GM19035 (cell line): ENCODE measurements around the gene ITIH2.
"Not testable (repeated sequence)": the region's sequence is repeated elsewhere in the genome, so short reads cannot be mapped to it uniquely, and the experiment has no call there.

Source experiments
- ATAC-seq: cut with Tn5 transposase; IDR thresholded peaks from one replicate; pipeline ENCODE4 v1.9.1; 2021; ENCODE audit not compliant: unreplicated experiment

ITIH2 gene

DNA sequence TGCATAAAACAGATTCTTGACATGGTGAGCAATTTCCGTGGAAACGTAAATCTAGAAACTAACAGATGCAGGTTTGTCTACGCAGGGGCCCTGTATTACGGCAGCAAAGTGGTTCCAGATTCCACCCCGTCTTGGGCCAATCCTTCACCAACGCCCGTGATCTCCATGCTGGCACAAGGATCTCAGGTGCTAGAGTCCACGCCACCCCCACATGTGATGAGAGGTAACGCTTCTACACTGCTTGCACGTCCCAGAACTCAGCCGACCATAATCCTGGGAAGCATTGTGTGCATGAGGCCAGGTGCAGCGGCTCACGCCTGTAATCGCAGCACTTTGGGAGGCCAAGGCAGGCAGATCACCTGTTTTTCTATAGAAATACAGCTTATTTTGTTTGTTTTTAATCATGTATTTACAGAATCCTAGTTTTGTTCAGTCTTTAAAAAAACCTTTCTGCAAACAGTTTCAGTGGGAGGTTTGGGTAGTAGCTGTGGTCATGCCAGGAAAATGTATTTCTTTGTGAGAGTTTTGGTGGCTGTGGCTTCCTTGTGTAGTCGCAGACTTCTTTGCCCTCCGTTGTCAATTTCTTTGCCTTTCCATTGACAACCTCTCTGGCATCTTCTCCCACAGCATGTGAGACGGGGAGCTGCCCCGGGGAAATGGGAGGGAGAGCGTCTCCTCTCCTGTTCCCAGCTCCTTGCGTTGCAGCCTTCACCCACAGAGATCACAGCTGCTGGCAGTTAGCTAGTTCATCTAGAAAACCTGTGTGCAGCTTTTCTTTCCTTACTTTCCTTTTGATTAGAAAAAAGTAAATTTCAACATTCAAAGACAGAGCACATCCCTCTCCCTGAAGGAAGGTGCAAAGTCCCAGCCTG lies 35.7 kb downstream of the ITIH2 start:
- ATAC-seq = no peak

DNA sequence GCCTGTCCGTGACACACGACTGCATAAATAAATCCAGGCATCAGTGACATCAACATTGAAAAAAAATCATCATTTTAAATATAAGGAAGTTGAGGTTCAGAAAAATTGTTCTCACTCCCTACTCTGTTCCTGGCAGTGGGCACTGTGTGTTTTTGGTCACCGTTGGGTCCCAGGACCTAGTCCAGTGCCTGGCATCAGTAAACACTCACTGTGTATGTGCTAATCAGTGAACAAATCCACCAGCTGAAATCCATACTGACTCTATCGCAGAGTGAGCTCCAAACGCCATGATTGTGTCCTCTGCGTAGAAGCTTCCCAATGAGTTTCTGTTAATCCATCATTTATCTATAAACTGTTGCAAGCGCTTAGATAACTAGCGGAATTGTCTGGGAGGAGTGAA lies 41.2 kb downstream of the ITIH2 start:
- ATAC-seq = no peak

DNA sequence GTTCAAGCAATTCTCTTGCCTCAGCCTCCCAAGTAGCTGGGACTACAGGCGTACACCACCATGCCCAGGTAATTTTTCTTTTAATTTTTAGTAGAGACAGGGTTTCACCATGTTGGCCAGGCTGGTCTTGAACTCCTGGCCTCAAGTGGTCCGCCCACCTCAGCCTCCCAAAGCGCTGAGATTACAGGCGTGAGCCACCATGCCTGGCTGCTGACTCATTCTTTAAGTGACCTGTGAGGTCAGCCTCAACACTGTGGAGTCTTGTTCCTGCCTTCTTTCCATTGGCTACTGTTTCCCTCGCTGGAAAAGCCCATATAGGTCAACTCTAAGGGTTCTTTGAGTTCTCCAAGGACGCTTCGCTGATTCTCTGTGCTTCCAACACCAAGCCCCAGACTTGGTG lies 45.5 kb downstream of the ITIH2 start:
- not testable (repeated sequence) for ATAC-seq

DNA sequence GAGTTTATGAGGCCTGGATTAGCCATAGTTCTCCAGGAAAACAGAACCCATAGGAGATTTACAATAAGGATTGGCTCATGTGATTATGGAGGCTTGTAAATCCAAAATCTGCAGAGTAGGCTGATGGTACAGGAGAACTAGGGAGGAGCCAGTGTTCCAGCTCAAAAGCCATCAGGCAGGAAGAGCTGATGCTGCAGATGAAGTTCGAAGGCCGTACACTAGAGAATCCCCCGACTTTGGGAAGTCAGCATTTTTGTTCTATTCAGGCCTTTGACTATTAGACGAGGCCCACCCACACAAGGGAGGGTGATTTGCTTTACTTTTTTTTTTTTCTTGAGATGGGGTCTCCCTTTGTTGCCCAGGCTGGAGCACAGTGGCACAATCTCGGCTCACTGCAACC lies 47.1 kb downstream of the ITIH2 start:
- no peak for ATAC-seq

DNA sequence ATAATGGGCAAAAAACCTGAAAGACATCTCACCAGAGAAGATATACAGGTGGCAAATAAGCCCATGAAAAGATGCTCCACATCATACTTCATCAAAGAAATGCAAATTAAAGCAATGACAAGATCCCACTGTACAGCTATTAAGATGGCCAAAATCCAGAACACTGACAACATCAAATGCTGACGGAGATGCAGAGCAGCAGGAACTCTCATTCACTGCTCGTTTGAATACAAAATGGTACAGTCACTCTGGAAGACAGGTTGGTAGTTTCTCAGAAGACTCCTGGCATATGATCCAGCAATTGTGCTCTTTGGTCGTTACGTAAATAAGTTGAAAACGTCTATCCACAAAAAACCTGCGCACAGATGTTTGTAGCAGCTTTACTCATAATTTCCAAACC lies 49.1 kb downstream of the ITIH2 start:
- no peak for ATAC-seq

DNA sequence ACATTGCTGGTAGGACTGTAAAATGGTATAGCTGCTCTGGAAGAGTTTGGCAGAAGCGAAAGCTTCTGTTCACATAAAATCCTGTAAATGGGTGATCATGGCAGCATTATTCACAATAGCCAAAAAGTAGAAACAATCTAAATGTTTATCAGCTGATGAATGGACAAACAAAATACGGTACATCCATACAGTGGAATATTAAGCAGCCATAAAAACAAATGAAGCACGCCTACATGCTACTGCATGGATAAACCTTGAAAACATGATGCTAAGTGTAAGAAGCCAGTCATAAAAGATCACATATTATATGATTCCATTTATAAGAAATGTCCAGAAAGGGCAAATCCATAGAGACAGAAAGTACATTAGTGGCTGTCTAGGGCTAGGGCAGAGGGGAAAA lies 52.0 kb downstream of the ITIH2 start:
- no peak for ATAC-seq

DNA sequence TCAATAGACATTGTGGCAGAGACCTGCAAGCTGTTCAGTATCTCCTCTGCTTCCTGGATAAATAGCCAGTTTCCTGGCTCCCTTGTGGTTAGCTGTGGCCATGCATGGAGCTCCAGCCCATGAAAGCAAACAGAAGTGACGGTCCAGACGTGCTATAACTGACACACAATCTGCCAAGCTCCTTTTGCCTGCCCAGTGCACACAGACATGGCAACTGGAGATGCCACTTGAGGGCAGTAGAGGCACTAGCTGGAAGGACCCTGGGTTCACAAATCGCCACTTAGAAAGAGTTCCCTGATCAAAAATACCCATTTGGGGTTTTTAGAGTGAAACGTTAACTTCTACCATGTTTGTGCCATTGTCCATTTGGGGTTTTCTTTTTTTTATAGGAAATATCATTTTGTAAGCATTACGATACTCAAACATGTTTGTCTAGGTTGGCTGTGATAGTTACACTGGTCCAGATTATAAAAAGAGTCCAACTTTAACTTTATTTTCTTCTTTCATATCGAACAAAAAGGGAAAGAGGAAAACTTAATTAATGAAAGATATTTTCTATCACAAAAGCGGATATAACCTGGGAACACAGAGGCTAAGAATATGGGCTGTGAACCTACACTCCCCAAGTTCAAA lies 53.4 kb downstream of the ITIH2 start:
- no peak for ATAC-seq

DNA sequence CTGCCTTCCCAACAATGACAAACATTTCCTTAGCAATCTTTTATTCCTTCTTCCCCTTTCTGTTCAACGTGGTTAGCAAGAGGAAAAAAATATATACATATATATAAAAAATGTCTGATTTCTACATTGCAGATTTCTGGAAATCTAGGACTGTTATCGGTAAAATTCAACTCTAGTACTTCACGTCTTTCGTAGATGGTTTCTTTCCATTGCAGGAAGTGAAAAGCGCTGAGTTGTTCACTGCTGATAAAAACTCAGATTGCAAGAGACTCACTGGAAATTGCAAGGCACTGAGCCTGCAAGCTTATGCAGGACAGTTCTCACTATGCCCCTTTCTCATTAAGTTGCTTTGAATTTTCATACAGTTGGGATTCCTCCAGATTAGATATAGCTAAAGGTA lies 60.8 kb downstream of the ITIH2 start:
- no peak for ATAC-seq

DNA sequence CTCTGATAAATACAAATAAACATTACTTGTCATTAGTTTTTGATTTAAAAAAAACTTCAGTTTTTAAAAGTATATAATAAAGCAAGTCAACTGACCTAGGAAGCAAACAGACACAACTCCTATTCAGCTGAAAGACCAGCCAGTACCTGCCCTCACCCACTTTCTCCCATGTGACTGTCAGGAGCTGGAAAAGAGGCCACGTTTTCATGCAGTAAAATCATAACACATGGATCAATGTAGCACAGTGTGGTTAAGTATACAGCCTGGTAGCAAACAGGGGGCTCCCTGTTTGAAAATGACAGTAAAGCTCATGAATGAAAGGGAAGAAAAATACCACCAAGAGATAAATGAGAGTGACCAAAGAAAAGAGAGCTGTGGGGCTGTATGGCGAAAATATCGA lies 63.1 kb downstream of the ITIH2 start:
- ATAC-seq = no peak

DNA sequence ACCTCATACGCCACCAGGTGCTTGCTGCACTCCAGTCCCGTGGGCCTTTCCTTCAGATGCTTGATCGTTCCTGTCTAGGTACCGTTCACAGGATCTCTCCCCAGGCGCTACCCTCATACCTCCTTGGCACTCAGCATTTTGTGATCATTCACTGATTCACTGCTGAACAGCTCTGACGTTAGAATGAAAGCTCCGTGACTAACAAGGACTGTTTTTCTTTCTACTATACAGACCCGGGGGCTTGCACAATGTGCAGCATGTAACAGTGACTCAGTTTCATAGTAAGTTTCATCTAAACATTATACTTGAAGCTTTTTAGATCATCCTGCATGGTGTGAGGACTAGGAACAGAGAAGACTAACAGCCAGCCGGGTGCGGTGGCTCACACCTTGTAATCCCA lies 64.1 kb downstream of the ITIH2 start:
- ATAC-seq = no peak

DNA sequence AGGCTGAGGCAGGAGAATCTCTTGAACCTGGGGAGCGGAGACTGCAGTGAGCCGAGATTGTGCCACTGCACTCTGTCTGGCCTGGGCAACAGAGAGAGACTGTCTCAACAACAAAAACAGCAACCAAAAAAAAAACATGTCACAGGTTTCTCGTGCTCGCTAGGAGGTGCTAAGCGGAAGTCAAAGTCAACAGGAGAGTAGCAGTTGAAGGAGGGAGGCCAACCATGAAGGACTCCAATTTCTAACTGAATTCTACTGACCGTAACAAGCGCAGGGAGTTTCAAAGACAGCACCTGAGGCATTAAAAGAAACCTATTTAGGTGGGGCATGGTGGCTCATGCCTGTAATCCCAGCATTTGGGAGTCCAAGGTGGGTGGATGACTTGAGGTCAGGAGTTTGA lies 65.3 kb downstream of the ITIH2 start:
- no peak for ATAC-seq

DNA sequence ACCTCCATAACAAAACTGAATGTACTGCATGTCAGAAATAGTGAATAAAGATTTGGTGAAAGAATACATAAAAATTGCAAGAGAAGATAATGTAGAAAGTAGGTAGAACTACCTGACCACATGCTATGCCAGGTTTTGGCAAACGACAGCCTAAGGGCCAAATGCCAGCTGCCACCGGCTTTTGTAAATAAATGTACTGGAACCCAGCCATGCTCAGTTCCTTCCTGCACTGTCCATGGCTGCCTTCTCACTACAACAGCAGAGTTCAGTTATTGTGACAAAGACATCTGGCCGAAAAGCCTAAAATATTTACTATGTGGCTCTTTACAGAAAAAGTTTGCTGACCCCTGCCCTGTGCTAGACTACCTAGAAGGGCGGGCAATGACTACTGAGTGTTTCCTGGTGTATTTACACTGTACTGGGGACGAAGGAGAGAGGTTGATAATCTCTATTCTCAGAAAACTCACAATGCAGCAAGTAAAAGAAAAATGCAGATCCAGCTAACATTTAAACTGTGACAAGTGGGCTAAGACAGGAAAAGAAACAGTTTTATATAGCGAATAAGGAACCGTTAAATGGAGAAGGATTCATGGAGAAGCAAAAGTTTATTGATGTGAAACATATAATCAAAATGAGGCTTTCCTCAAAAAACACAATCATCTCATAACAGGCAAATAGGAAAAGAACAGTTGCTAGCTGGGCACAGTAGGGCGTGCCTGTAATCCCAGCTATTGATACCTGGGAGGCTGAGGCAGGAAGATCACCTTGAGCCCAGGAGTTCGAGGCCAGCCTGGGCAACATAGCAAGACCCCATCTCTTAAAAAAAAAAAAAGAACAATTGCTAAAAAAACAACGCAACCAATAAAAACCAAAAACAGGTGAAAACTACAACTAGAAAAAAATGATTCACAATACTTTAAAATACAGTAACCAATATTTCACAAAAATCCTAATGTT lies 71.0 kb downstream of the ITIH2 start:
- ATAC-seq = no peak

DNA sequence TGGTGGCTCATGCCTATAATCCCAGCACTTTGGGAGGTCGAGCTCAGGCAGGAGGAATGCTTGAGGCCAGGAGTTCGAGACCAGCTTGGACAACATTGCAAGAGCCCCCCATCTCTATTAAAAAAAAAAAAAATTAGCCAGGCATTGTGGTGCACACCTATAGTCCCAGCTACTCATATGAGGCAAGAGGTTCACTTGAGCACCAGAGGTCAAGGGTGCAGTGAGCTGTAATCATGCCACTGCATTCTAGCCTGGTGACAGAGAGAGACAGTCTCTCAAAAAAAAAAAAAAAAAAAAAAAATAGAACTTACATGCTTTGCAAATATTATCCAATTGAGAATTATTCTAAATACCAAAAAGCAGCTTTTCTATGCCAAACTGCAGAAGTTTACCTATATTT lies 73.7 kb downstream of the ITIH2 start:
- ATAC-seq = no peak

DNA sequence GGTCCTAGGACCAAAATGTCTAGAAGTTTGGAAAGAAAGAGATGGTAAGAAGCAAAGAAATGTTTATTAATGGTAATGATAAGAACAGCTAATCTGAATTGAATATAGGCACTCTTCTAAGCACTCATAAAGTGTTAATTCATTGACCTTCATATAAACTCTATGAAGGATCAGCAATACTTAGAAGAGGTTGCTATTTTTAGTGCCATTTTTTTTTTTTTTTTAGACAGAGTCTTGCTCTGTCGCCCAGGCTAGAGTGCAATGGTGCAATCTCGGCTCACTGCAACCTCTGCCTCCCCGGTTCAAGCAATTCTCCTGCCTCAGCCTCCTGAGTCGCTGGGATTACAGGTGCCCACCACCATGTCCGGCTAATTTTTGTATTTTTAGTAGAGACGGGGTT lies 79.1 kb downstream of the ITIH2 start:
- not testable (repeated sequence) for ATAC-seq

DNA sequence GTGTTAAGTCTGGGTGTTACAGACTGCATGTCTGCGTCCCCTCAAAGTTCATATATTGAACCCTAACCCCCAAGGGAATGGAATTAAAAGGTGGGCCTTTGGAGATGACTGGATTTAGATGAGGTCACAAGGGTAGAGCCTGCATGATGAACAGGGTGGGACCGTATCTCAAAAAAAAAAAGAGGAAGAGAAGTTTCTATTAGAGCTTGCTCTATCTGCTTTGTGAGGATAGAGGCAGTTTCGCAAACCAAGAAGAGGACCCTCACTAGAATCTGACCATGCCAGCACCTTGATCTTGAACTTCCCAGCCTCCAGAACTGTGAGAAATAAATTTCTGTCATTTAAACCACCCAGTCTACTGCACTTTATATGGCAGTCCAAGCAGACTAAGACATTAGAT lies 83.3 kb downstream of the ITIH2 start:
- no peak for ATAC-seq

DNA sequence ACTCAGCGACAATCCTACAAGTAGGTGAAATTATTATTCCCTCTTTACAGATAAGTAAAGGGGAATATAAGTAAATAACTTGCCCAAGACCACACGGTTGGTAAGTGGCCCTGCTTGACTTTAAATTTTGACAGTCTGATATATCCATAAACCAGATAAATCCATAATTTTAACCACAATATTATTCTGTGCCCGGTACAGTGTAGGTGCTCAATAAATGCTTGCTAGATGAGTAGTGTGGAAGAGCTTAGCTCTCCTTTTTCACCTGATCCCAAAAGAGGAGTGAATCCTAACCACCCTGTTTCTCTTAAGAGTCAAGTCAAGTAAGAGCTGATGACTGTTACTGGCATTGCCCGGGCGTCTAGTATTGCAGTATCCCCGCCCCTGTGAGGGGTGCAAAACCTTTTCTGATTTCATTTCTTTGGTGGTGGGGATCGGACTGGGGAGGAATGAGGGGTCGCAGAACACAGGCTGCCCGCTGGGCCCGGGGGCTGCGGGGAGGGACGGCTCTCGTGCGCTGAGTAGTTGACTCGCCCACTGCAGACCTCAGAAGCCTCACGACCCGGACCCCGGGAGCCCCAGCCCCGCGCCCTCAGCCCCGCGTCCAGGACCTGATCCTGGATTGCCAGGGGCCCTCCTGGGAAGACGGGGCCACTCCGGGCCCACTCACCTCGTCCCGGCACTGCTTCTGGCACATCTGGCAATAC lies 84.2 kb downstream of the ITIH2 start:
- ATAC-seq = peak; percentile 14

DNA sequence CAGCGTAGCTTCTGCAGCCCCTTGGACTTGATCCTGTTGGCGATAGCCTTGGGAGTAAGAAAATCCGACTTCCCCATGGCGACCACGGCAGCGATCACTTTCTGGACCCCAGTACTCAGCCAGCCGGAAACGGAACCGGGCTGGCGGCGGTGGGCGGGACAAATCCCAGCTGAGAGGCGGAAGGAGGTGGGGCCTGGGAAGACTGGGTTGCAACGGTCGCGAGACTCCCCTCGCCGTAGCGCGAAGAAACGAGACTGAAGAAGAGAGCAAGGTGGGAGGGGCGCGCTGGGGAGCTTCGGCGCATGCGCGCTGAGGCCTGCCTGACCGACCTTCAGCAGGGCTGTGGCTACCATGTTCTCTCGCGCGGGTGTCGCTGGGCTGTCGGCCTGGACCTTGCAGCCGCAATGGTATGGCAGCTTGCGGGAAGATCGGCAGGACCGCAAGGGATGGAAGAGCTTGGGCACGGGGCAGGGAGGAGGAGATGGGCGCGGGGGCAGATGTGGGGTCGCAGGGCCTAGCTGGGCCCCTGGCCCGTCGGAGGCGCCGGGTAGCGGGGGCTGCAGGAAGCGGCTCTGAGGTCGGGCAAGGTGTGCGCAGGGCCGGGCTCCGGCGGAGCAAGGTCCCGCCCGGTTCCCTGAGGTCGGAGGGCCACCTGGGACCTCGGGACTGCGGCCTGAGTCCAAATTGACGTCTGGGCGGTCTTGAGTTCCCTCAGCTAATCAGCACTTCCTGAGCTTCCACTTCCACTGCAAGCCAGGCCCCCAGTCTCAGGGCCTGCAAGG lies 84.9 kb downstream of the ITIH2 start, which contains the start of the genes ATP5F1C and KIN:
TSS of gene ATP5F1C (plus strand) at position 321 of the 782 bp plus-strand sequence. CDS start at position 352, 31 bp downstream.
TSS of gene KIN (minus strand) at position 137 of the 782 bp plus-strand sequence. CDS start at position 77, 60 bp downstream.
- ATAC-seq = peak; percentile 90

DNA sequence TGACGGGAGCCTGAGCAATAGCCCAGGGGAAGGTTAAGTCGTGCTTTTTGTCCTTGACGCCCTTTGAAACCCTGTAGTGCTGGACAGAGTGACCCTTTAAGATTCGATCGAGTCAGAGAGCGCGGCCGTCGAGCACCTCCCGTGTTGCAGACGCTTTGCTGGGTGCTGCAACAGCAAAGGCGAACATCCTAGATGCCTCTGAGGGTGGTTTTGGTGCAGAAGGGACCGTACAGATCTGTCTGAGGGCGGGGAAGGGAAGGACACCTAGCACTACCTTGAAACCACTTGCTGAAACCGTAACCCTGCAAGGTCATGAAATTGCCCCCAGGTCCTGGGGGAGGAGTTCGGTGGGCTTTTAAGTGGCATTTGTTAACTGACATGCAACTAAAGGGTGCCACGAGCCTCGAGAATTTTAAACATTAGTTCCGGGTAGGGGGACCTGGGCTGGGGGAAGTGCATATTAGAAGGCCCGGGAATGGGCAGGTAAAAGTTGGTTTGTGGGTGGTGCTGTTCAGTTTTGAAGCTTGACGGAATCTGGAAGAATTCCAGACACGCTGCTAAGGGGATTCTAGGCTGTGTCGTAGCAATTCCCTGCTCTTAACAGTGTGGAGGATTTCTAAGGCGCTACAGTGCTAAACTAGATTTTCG lies 85.6 kb downstream of the ITIH2 start:
- ATAC-seq = peak; percentile 17

DNA sequence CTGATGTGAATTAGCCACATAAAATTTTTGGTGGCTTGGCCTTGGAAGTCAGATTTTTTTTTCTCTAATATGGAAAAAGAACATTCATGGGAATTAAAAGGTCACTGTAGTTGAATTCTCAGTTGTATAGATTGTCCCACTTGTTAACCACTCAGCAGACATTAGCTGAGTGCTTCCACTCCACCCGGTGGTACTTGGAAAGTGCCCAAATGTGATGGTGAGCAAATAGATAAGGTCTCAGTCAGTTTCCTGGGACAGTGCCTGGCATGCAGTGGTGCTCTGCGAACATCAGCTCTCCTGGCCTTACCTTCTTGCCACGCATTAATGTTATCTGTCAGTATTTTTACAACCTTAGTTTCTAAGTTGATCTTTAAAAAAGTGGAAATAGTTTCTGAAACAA lies 86.3 kb downstream of the ITIH2 start:
- no peak for ATAC-seq
